HCT116 (cell line): ENCODE results near the gene LCOR. TPM values are rescaled to one million over a fixed set of nuclear protein-coding genes. Genes with fewer than 3 reads are reported as not detected.

Source experiments
- ATAC-seq: fragments of 200-7000 bp; cut with Tn5 transposase; 2 replicates; pipeline ENCODE4 v1.9.1; 2020; ENCODE audit warnings: mild to moderate bottlenecking, moderate library complexity
- BruUV-seq: library from RNA; stranded (reverse); fragments of 400-500 nt; replicated peaks from 2 replicates; lab custom pipeline; 2021; lab: Mats Ljungman, UMichigan
- CTCF ChIA-PET: fragments of 300-600 bp; sonication (Branson Sonifier 250); formaldehyde crosslinking; loops from one replicate; lab custom pipeline; 2021; ENCODE audit warnings: antibody characterized with exemption; lab: Charles Lee
- POLR2A ChIA-PET: fragments of 300-600, 350-600 bp; sonication (Branson Sonifier 250); formaldehyde crosslinking; loops from one replicate; lab custom pipeline; 2021; ENCODE audit warnings: antibody characterized with exemption; lab: Charles Lee
- RAD21 ChIA-PET, 2 experiments: fragments of 300-600 bp; sonication (Branson Sonifier 250); formaldehyde crosslinking; loops; one replicate each; lab custom pipeline; 2023; ENCODE audit warnings: low total read pairs in 2 of 2; ENCODE audit not compliant: uncharacterized antibody in 2 of 2, unreplicated experiment in 2 of 2, low non-redundant PET in 1 of 2; lab: Charles Lee
- DNase-seq: peaks from one replicate; pipeline ENCODE4 v3.0.0-alpha.2; 2010; ENCODE audit warnings: low read depth, low spot score
- H2AFZ ChIP-seq: fragments of 200-600 bp; shearing (Covaris generic), sonication (generic); 2 replicates; pipeline ENCODE4 v1.6.1; 2017; ENCODE audit warnings: low read depth, mixed run types, mixed read lengths, antibody characterized with exemption, low read length; ENCODE audit not compliant: poor library complexity, severe bottlenecking
- H3K27ac ChIP-seq: 2 replicates; pipeline ENCODE4 v1.5.1; 2012; ENCODE audit warnings: low read depth, low read length
- H3K27me3 ChIP-seq: fragments of 200-600 bp; sonication (generic); 2 replicates; pipeline ENCODE4 v1.6.1; 2016; ENCODE audit warnings: mixed run types, low read length, mixed read lengths; ENCODE audit not compliant: insufficient read depth
- H3K36me3 ChIP-seq, 2 experiments: fragments of 200-500 bp in 1 of 2; fragments of 200-600 bp in 1 of 2; sonication (Bioruptor generic) in 1 of 2; sonication (generic) in 1 of 2; 2 replicates each; pipeline versions ENCODE4 v1.5.1 to v1.6.1; 2014 to 2016; ENCODE audit warnings: low read length in 2 of 2, inconsistent platforms in 1 of 2, mixed read lengths in 1 of 2, mixed run types in 1 of 2; ENCODE audit not compliant: insufficient read depth in 2 of 2, control insufficient read depth in 1 of 2
- H3K4me1 ChIP-seq, 2 experiments: fragments of 200-600 bp in 1 of 2; sonication (generic) in 1 of 2; 2 replicates each; pipeline versions ENCODE4 v1.5.1 to v1.6.1; 2012 to 2017; ENCODE audit warnings: low read length in 2 of 2, inconsistent platforms in 1 of 2, mild to moderate bottlenecking in 1 of 2, mixed read lengths in 1 of 2, mixed run types in 1 of 2, moderate library complexity in 1 of 2; ENCODE audit not compliant: insufficient read depth in 2 of 2, control insufficient read depth in 1 of 2
- H3K4me2 ChIP-seq: fragments of 200-600 bp; sonication (generic); 2 replicates; pipeline ENCODE4 v1.6.1; 2017; ENCODE audit warnings: mixed run types, low read length, mixed read lengths
- H3K4me3 ChIP-seq, 2 experiments: fragments of 200-600 bp in 1 of 2; sonication (generic) in 1 of 2; replicated peaks in 1 of 2; 2 replicates each; pipeline ENCODE4 v1.5.1; 2011 to 2016; ENCODE audit warnings: low read length in 2 of 2, control low read depth in 1 of 2, low read depth in 1 of 2, mild to moderate bottlenecking in 1 of 2, mixed read lengths in 1 of 2, mixed run types in 1 of 2
- H3K79me2 ChIP-seq: fragments of 200-600 bp; sonication (generic); 2 replicates; pipeline ENCODE4 v1.6.1; 2017; ENCODE audit warnings: mild to moderate bottlenecking, mixed run types, low read length, moderate library complexity, mixed read lengths; ENCODE audit not compliant: insufficient read depth
- H3K9ac ChIP-seq: fragments of 200-600 bp; sonication (generic); 2 replicates; pipeline ENCODE4 v1.6.1; 2016; ENCODE audit warnings: low read length, mixed read lengths
- H3K9me2 ChIP-seq: fragments of 200-600 bp; sonication (generic), shearing (Covaris generic); 2 replicates; pipeline ENCODE4 v1.6.1; 2017; ENCODE audit warnings: mixed run types, mild to moderate bottlenecking, moderate library complexity; ENCODE audit not compliant: insufficient read depth
- H3K9me3 ChIP-seq, 2 experiments: fragments of 200-500 bp in 1 of 2; fragments of 200-600 bp in 1 of 2; sonication (Bioruptor generic) in 1 of 2; sonication (generic) in 1 of 2; 2 replicates each; pipeline ENCODE4 v1.6.1; 2014 to 2017; ENCODE audit warnings: low read length in 2 of 2, mixed read lengths in 2 of 2, inconsistent platforms in 1 of 2, low read depth in 1 of 2, mild to moderate bottlenecking in 1 of 2, mixed run types in 1 of 2, moderate library complexity in 1 of 2; ENCODE audit not compliant: control insufficient read depth in 1 of 2, insufficient read depth in 1 of 2
- H4K20me1 ChIP-seq: fragments of 200-600 bp; sonication (generic), shearing (Covaris generic); 2 replicates; pipeline ENCODE4 v1.6.1; 2017; ENCODE audit warnings: mixed run types, mild to moderate bottlenecking, moderate library complexity; ENCODE audit not compliant: insufficient read depth
- CBX3 ChIP-seq: IDR thresholded peaks from 2 replicates; pipeline ENCODE4 v1.6.1; 2012; ENCODE audit warnings: low read depth
- CEBPB ChIP-seq: IDR thresholded peaks from 2 replicates; pipeline ENCODE4 v1.6.1; 2012; ENCODE audit warnings: low read depth
- EGR1 ChIP-seq: IDR thresholded peaks from 2 replicates; pipeline ENCODE4 v1.6.1; 2012; ENCODE audit warnings: low read depth
- ELF1 ChIP-seq: IDR thresholded peaks from 2 replicates; pipeline ENCODE4 v1.6.1; 2012; ENCODE audit warnings: low read depth, borderline replicate concordance
- JUND ChIP-seq: IDR thresholded peaks from 2 replicates; pipeline ENCODE4 v1.6.1; 2012
- MAX ChIP-seq: IDR thresholded peaks from 2 replicates; pipeline ENCODE4 v1.6.1; 2012
- POLR2A ChIP-seq: IDR thresholded peaks from 2 replicates; pipeline ENCODE4 v1.7.0; 2011; ENCODE audit warnings: borderline replicate concordance; ENCODE audit not compliant: insufficient read depth, insufficient read length; ENCODE audit errors: extremely low read depth
- POLR2AphosphoS5 ChIP-seq: IDR thresholded peaks from 2 replicates; pipeline ENCODE4 v1.6.1; 2011; ENCODE audit warnings: mild to moderate bottlenecking, low read depth, low read length, moderate library complexity
- RAD21 ChIP-seq: IDR thresholded peaks from 2 replicates; pipeline ENCODE4 v1.6.1; 2012; ENCODE audit warnings: low read depth, mild to moderate bottlenecking
- TCF7L2 ChIP-seq: IDR thresholded peaks from 2 replicates; pipeline ENCODE4 v1.7.0; 2011; ENCODE audit warnings: borderline replicate concordance, inconsistent platforms; ENCODE audit not compliant: insufficient read depth, insufficient read length; ENCODE audit errors: extremely low read depth
- YY1 ChIP-seq: IDR thresholded peaks from 2 replicates; pipeline ENCODE4 v1.6.1; 2011; ENCODE audit warnings: low read length, low read depth, moderate library complexity, mild to moderate bottlenecking; ENCODE audit not compliant: insufficient replicate concordance; ENCODE audit errors: extremely low read depth
- ZFX ChIP-seq: fragments of 450-650 bp; IDR thresholded peaks from 2 replicates; pipeline ENCODE4 v1.6.1; 2017
- intact Hi-C: fragments of 100-400 bp; cut with micrococcal nuclease; formaldehyde crosslinking; loops from 2 replicates; pipeline ENCODE4 v1.10.0; 2022
- total RNA-seq: library from RNA; stranded (reverse); gene quantifications from one replicate; pipeline ENCODE4 v1.2.1, GENCODE V29; 2021; ENCODE audit not compliant: unreplicated experiment
- TF ChIP-seq, protein P1 (sequence below): IDR thresholded peaks from 2 replicates; pipeline ENCODE4 v1.6.1; 2012; ENCODE audit warnings: low read depth
- TF ChIP-seq, protein P2 (sequence below): IDR thresholded peaks from 2 replicates; pipeline ENCODE4 v1.6.1; 2012

The LCOR gene
- total RNA-seq, 1 experiment from 2014 or later, result 59.9 TPM

DNA sequence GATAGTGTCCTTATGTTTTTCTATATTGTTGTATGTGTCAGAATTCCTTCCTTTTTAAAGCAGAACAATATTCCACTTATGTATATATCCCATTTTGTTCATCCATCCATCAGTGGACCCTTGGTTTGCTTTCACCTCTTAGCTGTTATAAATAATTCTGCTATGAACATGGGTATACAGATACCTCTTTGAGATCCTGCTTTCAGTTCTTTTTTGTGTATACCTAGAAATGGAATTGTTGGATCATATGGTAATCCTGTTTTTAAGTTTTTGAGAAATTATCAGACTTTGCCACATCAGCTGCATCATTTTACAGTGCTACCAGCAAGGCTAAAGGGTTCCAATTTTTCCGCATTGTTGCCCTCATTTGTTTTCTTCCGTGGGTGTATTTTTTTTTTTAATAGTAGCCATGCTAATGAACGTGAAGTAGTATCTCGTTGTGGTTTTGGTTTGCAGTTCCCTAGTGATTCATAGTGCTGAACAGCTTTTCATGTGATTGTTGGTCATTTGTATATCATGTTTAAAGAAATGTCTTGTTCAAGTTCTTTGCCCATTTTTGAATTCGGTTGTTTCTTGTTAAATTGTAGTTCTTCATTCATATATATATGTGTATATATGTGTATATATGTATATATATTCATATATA, 87.8 kb downstream of the LCOR start:
- H3K27ac ChIP-seq, result no peak overlapping the region
- RAD21 ChIA-PET, result no interaction called here
- H3K4me3 ChIP-seq, result no peak overlapping the region
- H3K9me2 ChIP-seq, result no peaks in the 10 kb centered on the region
- DNase-seq (no peak), ATAC-seq (no peak)
- no peak overlapping the region for H2AFZ ChIP-seq
- peaks cover 22% of the 10 kb centered on the region for H3K79me2 ChIP-seq
- no peak overlapping the region for H3K9ac ChIP-seq
- peaks cover 7% of the 10 kb centered on the region; the same call in 1 of the 2 replicates for H4K20me1 ChIP-seq
- no peaks in the 10 kb centered on the region for H3K4me1 ChIP-seq
- H3K27me3 ChIP-seq, result no peaks in the 10 kb centered on the region
- intact Hi-C loops, result loop anchor here (10.0 kb wide), 1 partner anchor 105 kb away; no protein-coding TSS in a partner anchor
- TF ChIP-seq ELF1 (no peak), ZFX (no peak), POLR2A (no peak), TCF7L2 (no peak), CEBPB (no peak), POLR2AphosphoS5 (no peak), YY1 (no peak), MAX (no peak), JUND (no peak), RAD21 (no peak), CBX3 (no peak), EGR1 (no peak)
- TF ChIP-seq, protein P1, sequence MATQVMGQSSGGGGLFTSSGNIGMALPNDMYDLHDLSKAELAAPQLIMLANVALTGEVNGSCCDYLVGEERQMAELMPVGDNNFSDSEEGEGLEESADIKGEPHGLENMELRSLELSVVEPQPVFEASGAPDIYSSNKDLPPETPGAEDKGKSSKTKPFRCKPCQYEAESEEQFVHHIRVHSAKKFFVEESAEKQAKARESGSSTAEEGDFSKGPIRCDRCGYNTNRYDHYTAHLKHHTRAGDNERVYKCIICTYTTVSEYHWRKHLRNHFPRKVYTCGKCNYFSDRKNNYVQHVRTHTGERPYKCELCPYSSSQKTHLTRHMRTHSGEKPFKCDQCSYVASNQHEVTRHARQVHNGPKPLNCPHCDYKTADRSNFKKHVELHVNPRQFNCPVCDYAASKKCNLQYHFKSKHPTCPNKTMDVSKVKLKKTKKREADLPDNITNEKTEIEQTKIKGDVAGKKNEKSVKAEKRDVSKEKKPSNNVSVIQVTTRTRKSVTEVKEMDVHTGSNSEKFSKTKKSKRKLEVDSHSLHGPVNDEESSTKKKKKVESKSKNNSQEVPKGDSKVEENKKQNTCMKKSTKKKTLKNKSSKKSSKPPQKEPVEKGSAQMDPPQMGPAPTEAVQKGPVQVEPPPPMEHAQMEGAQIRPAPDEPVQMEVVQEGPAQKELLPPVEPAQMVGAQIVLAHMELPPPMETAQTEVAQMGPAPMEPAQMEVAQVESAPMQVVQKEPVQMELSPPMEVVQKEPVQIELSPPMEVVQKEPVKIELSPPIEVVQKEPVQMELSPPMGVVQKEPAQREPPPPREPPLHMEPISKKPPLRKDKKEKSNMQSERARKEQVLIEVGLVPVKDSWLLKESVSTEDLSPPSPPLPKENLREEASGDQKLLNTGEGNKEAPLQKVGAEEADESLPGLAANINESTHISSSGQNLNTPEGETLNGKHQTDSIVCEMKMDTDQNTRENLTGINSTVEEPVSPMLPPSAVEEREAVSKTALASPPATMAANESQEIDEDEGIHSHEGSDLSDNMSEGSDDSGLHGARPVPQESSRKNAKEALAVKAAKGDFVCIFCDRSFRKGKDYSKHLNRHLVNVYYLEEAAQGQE, result no peak
- TF ChIP-seq, protein P2, sequence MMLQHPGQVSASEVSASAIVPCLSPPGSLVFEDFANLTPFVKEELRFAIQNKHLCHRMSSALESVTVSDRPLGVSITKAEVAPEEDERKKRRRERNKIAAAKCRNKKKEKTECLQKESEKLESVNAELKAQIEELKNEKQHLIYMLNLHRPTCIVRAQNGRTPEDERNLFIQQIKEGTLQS, result no peak
- no TSS peak for BruUV-seq
- no peak overlapping the region for H3K4me2 ChIP-seq
- no peaks in the 10 kb centered on the region for H3K36me3 ChIP-seq
- CTCF ChIA-PET, result no interaction called here
- H3K9me3 ChIP-seq, result no peaks in the 10 kb centered on the region
- POLR2A ChIA-PET, result no interaction called here
